PC-3 (cell line): Measurements from ENCODE around the gene EEIG1.

Source experiments
- EZH2 ChIP-seq: fragments of 300-600 bp; sonication (generic); IDR thresholded peaks from one replicate; pipeline ENCODE4 v1.6.1; 2017; ENCODE audit warnings: antibody characterized with exemption, mild to moderate bottlenecking, low read length; ENCODE audit not compliant: unreplicated experiment
- EZH2phosphoT487 ChIP-seq: fragments of 300-600 bp; sonication (generic); IDR thresholded peaks from 2 replicates; pipeline ENCODE4 v1.6.1; 2018; ENCODE audit warnings: mild to moderate bottlenecking, antibody characterized with exemption, low read length, borderline replicate concordance
- TF ChIP-seq, protein P1 (sequence below): fragments of 300-600 bp; sonication (generic); conservative IDR thresholded peaks from 2 replicates; pipeline ENCODE4 v1.5.1; 2017; ENCODE audit warnings: antibody characterized with exemption, low read depth, mild to moderate bottlenecking, low read length

DNA sequence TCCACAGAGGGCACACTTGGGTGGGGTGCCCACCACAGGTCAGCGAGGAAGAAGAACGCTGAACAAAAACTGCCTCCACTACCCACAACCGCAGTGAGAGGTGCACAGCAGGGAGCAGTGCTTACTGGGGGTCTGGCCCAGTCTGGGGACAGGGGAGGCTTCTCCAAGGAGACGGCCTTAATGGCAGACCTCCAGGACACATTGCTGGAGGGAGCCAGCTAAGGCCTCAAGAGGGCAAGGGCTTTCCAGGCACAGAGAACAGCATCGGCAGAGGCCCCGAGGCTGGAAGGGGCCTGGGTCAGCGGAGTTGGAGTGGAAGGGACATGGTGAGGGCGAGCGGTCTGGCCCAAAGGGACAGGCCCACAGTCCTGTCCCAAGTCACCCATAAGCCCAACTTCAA, 34.8 kb downstream of the EEIG1 start:
- TF ChIP-seq, protein P1, sequence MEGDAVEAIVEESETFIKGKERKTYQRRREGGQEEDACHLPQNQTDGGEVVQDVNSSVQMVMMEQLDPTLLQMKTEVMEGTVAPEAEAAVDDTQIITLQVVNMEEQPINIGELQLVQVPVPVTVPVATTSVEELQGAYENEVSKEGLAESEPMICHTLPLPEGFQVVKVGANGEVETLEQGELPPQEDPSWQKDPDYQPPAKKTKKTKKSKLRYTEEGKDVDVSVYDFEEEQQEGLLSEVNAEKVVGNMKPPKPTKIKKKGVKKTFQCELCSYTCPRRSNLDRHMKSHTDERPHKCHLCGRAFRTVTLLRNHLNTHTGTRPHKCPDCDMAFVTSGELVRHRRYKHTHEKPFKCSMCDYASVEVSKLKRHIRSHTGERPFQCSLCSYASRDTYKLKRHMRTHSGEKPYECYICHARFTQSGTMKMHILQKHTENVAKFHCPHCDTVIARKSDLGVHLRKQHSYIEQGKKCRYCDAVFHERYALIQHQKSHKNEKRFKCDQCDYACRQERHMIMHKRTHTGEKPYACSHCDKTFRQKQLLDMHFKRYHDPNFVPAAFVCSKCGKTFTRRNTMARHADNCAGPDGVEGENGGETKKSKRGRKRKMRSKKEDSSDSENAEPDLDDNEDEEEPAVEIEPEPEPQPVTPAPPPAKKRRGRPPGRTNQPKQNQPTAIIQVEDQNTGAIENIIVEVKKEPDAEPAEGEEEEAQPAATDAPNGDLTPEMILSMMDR = no peak
- TF ChIP-seq EZH2phosphoT487 (no peak), EZH2 (no peak)
